ENCODE data around the gene CRY2.

DNA sequence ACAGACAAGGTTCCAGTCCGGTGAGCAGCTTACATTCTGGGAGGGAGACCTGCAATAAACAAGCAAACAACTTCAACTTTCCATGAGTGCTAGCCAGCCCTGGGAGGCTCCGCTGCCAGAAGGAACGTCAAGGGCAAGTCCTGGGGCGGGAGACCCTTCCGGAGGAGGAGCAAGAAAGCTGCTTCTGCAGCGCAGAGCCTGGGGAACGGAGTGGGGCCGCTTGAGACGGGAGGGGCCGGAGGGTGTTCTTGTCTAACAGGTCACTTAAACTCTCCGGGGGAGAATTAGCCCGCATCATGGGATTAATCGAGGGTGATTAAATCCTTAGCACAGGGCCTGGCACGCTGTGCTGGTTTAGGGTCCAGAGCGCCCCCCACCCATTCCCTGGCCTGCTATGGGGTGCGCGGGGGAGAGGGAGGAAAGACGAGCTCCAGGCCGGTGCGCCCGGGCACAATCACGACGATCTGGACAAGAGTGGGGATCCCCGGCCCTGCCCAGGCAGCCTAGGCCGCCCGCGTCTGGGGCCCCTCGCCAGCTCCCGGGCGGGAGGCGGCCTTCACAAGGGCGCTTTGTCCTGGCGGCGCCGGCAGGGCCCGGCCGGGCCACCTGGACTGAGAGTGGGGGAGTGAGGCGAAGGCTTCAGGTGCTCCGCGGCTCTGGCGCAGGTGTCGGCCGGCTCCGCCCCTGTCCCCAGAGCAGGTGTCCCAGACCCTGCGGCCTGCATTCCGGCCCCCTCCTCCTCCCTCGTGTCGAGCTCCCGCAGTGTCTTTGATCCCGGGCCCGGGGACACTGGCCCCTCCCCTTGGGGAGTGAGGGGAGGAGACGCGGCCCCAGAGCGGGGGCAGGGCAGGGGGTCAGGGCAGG lies 74.5 kb downstream of the CRY2 start:
- TF ChIP-seq GATA2 (IDR thresholded peaks at IDR 0.05; ENCODE audit: low read depth, low read length) (no peak), GATA3 (IDR thresholded peaks at IDR 0.05; ENCODE audit: low read depth, low read length) (no peak)

Measured in SH-SY5Y (cell line).